Breast epithelium (tissue), 4 donors: Measurements from ENCODE around the gene ENAH. TPM values are rescaled to one million over a fixed set of nuclear protein-coding genes. Genes with fewer than 3 reads are reported as not detected.
A peak's percentile ranks its signal among the peaks of the same experiment; 100 is the strongest.

ENCODE experiments used
- DNase-seq, 2 donors: peaks; one replicate each; pipeline ENCODE4 v3.0.0-alpha.2; 2019; ENCODE audit warnings: low spot score in 2 of 2
- H3K27ac ChIP-seq, 2 donors: fragments of 200-600 bp; sonication (generic) in 1 of 2; one replicate each; pipeline ENCODE4 v1.5.1; 2016 to 2019; ENCODE audit warnings: mild to moderate bottlenecking in 1 of 2
- H3K27me3 ChIP-seq, 2 donors: fragments of 200-600 bp; sonication (generic) in 1 of 2; one replicate each; pipeline versions ENCODE4 v1.5.1 to v1.6.0; 2017 to 2019; ENCODE audit warnings: control low read depth in 1 of 2, mild to moderate bottlenecking in 1 of 2
- H3K36me3 ChIP-seq: fragments of 200-600 bp; one replicate; pipeline ENCODE4 v1.5.1; 2019
- H3K4me1 ChIP-seq, 2 donors: fragments of 200-600 bp; sonication (generic); one replicate each; pipeline ENCODE4 v1.5.1; 2016 to 2019; ENCODE audit warnings: control low read depth in 1 of 2
- H3K4me3 ChIP-seq, 3 donors: fragments of 200-600 bp; sonication (generic); 1 replicate in 2 of 3; 2 replicates in 1 of 3; pipeline ENCODE4 v1.5.1; 2016 to 2019; ENCODE audit warnings: mild to moderate bottlenecking in 3 of 3, moderate library complexity in 2 of 3
- H3K9me3 ChIP-seq, 2 donors: fragments of 200-600 bp; sonication (generic) in 1 of 2; one replicate each; pipeline ENCODE4 v1.5.1; 2016 to 2019; ENCODE audit warnings: control low read depth in 1 of 2
- POLR2A ChIP-seq: fragments of 450-650 bp; IDR thresholded peaks from one replicate; pipeline ENCODE4 v1.6.1; 2016; ENCODE audit warnings: antibody characterized with exemption, mild to moderate bottlenecking, moderate library complexity
- POLR2AphosphoS5 ChIP-seq, 3 donors: sonication (generic); formaldehyde crosslinking; IDR thresholded peaks; one replicate each; pipeline ENCODE4 v1.6.1; 2017; ENCODE audit warnings: antibody characterized with exemption in 3 of 3
- intact Hi-C: fragments of 100-400 bp; cut with DNase I; formaldehyde crosslinking; loops from one replicate; pipeline ENCODE4 v1.15.1; 2023; ENCODE audit warnings: low total_unique reads
- total RNA-seq, 3 donors: library from RNA; depleted of rRNA; stranded (reverse); fragments of >200 nt; gene quantifications; one replicate each; pipeline ENCODE4 v1.1.0, GENCODE V29; 2016
- TF ChIP-seq, protein P1 (sequence below), 3 donors: fragments of 450-650 bp; IDR thresholded peaks; one replicate each; pipeline ENCODE4 v1.5.1; 2016 to 2017; ENCODE audit warnings: antibody characterized with exemption in 3 of 3, mild to moderate bottlenecking in 3 of 3, moderate library complexity in 3 of 3

ENAH gene
- total RNA-seq, 3 donors from 2014 or later = 36.2 to 62.9 (median 48.2) TPM

DNA sequence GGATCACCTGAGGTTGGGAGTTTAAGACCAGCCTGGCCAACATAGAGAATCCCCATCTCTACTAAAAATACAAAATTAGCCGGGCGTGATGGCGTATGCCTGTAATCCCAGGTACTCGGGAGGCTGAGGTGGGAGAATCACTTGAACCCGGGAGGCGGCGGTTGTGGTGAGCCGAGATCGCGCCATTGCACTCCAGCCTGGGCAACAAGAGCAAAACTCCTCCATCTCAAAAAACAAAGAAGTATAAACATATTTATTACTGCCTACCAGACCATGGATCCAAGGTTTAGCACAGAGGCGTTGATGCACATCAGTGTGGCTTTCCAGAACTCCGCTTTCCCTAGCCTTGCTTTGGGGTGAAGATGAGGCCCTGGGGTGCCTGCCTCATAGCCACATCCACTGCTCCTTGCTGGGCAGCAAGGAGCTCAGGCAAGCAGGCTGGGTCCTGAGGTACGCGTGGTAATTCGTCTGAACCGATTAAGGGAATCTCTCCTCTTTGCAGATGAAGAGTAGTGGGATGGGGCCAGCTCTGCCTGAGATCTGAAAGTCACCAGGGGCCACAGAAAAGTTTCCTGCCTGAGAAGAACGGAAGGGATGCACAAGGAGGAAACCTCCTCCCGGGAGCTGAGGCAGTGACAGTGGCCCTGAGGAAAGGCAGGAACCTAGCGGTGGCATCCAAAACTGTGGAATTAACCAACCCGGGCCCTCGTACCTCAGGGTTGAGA lies 172.8 kb downstream of the ENAH start:
- H3K4me1 ChIP-seq = no peaks in the 10 kb centered on the region
- H3K4me3 ChIP-seq = no peak overlapping the region
- intact Hi-C loops = loop anchor here (5.0 to 10.0 kb wide), 2 partner anchors 295 to 367 kb away; partner anchors contain the start of gene SRP9

DNA sequence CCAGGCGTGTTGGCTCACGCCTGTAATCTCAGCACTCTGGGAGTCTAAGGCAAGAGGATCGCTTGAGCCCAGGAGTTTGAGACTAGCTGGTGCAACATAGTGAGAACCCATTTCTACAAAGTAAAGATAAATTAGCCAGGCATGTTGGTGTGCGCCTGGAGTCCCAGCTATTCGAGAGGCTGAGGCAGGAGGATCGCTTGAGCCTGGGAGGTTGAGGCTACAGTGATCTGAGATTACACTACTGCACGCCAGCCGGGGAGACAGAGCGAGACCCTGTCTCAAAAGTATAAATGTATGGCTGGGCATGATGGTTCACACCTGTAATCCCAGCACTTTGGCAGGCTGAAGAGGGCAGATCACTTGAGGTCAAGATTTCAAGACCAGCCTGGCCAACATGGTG lies 173.6 kb downstream of the ENAH start:
- peak in 1 of 2 donors; percentile 15 for DNase-seq
- H3K27ac ChIP-seq = no peak overlapping the region
- intact Hi-C loops = loop anchor here (5.0 to 10.0 kb wide), 2 partner anchors 295 to 368 kb away; partner anchors contain the start of gene SRP9

More for the DNA sequence above, 172.8 kb downstream of the ENAH start:
- H3K27ac ChIP-seq = no peak overlapping the region
- H3K27me3 ChIP-seq = no peaks in the 10 kb centered on the region
- no peaks in the 10 kb centered on the region for H3K36me3 ChIP-seq
- DNase-seq = peak in 1 of 2 donors; percentile 7
- H3K9me3 ChIP-seq = no peaks in the 10 kb centered on the region
- TF ChIP-seq POLR2AphosphoS5 (IDR thresholded peaks at IDR 0.05) (no peak), POLR2A (no peak)
- TF ChIP-seq, protein P1, sequence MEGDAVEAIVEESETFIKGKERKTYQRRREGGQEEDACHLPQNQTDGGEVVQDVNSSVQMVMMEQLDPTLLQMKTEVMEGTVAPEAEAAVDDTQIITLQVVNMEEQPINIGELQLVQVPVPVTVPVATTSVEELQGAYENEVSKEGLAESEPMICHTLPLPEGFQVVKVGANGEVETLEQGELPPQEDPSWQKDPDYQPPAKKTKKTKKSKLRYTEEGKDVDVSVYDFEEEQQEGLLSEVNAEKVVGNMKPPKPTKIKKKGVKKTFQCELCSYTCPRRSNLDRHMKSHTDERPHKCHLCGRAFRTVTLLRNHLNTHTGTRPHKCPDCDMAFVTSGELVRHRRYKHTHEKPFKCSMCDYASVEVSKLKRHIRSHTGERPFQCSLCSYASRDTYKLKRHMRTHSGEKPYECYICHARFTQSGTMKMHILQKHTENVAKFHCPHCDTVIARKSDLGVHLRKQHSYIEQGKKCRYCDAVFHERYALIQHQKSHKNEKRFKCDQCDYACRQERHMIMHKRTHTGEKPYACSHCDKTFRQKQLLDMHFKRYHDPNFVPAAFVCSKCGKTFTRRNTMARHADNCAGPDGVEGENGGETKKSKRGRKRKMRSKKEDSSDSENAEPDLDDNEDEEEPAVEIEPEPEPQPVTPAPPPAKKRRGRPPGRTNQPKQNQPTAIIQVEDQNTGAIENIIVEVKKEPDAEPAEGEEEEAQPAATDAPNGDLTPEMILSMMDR (IDR thresholded peaks at IDR 0.05) = no peak

DNA sequence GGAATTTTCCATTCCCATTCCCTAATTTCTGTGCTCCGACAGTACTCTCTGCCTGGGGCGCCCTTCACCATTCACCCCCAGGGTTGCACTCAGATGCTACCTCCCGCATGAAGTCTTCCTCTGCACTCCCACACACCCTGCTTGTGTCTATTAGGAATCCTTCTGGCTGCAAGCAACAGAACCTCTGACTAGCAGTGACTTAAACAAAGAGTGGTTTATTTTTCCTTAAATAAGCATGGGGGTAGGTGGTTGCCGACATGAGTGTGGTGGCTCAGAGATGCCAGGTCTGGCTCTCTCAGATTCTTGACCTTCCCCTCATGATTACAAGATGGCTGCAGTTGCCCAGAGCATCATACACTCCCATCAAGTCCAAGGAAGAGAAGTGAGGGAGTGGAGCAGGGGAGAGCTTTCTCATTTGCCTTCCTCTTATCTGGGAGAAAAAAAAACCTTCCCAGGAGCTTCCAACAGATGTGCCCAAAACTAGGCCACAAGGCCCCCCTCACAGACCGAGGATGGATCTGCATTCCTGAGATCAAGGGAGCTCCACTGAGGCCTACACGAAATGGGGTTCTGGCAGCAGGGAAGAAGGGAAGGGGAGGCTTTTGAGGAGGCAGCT lies 175.5 kb downstream of the ENAH start:
- intact Hi-C loops = loop anchor here (5.0 to 10.0 kb wide), 2 partner anchors 297 to 370 kb away; partner anchors contain the start of gene SRP9
- DNase-seq = no peak

More for the DNA sequence above, 173.6 kb downstream of the ENAH start:
- TF ChIP-seq, protein P1 (IDR thresholded peaks at IDR 0.05) = no peak
- no peak for TF ChIP-seq POLR2AphosphoS5 (IDR thresholded peaks at IDR 0.05)
- no peak for TF ChIP-seq POLR2A
- H3K9me3 ChIP-seq = no peaks in the 10 kb centered on the region
- no peaks in the 10 kb centered on the region for H3K4me1 ChIP-seq
- no peaks in the 10 kb centered on the region for H3K27me3 ChIP-seq
- no peaks in the 10 kb centered on the region for H3K36me3 ChIP-seq
- H3K4me3 ChIP-seq = no peak overlapping the region

DNA sequence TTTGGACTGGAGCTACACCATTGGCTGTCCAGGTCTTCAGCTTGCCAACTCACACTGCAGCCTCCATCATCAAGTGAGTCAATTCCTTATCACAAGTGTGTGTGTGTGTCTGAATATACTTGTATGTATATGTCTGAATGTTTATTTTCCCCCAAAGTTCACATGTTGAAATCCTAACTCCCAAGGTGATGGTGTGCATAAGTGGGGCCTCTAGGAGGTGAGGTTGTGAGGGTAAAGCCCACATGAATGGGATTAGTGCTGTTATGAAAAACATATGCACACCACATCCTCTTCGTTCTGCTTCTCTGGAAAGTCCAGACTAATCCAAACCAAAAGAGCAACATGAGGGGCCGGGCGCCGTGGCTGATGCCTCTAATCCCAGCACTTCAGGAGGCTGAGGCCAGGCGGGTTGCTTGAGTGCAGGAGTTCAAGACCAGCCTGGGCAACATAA lies 176.4 kb downstream of the ENAH start:
- DNase-seq = peak in 1 of 2 donors; percentile 12
- no peaks in the 10 kb centered on the region for H3K27me3 ChIP-seq
- no peaks in the 10 kb centered on the region for H3K36me3 ChIP-seq
- no peaks in the 10 kb centered on the region for H3K4me1 ChIP-seq
- intact Hi-C loops = loop anchor here (5.0 to 10.0 kb wide), 2 partner anchors 298 to 371 kb away; partner anchors contain the start of gene SRP9
- TF ChIP-seq, protein P1 (IDR thresholded peaks at IDR 0.05) = no peak
- no peak for TF ChIP-seq POLR2A
- TF ChIP-seq POLR2AphosphoS5 (IDR thresholded peaks at IDR 0.05) = no peak
- no peak overlapping the region for H3K27ac ChIP-seq
- no peak overlapping the region for H3K4me3 ChIP-seq
- no peaks in the 10 kb centered on the region for H3K9me3 ChIP-seq

More for the DNA sequence above, 175.5 kb downstream of the ENAH start:
- TF ChIP-seq POLR2A (no peak), POLR2AphosphoS5 (IDR thresholded peaks at IDR 0.05) (no peak)
- TF ChIP-seq, protein P1 (IDR thresholded peaks at IDR 0.05) = no peak
- Histone ChIP-seq H3K27ac (no peak overlapping the region), H3K36me3 (no peaks in the 10 kb centered on the region), H3K4me3 (no peak overlapping the region), H3K9me3 (no peaks in the 10 kb centered on the region), H3K27me3 (no peaks in the 10 kb centered on the region), H3K4me1 (no peaks in the 10 kb centered on the region)
